HT1080 (cell line): ENCODE data around the gene CRB3. TPM values are rescaled to one million over a fixed set of nuclear protein-coding genes. Genes with fewer than 3 reads are reported as not detected.
A peak's percentile ranks its signal among the peaks of the same experiment; 100 is the strongest.
"Not testable (repeated sequence)": the region's sequence is repeated elsewhere in the genome, so short reads cannot be mapped to it uniquely, and the experiment has no call there.

Experiments
- DNase-seq: peaks from one replicate; pipeline ENCODE4 v3.0.0-alpha.2; 2015; ENCODE audit warnings: low read depth
- total RNA-seq: library from RNA; depleted of rRNA; stranded (reverse); fragments of >200 nt; shearing (Covaris generic); gene quantifications from 2 replicates; pipeline ENCODE4 v1.2.3, GENCODE V29; 2014

CRB3 gene
- total RNA-seq, 1 experiment from 2014 or later: not detected

DNA sequence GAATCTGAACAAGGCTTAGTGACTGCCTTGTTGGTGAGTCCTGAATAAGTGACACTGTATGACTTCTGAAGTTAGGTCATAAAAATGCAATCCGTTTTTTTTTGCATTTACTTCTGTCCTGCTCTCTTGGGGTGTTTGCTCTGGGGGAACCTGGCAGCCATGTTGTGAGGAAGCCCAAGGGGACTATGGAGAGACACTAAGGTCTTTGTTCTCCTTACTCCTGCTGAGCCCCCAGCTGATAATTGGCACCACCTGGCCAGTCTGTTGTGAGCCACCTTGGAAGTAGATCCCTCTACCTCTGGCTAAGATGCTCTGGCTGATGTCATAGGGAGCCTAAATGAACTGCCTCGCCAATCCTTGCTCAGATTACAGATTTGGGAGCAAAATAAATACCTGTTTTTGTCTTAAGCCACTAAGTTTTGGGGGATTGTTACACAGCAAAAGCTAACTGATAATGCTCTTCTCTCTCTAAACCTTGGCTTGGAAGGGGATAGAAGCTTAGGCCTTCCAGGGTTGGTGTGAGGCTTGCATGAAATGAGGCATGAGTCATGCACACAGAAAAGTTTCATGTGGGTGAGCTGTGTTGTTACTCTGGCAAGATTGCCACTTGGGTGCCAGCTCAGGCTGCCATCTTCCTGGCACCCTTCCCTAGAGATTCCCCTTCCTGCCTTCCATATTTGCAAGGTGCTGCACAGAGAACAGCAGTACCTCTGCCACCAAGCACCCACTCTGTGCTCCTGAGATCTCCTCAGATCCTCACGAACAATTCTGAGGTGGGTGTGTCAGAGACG, 27.9 kb downstream of the CRB3 start:
- no peak for DNase-seq

DNA sequence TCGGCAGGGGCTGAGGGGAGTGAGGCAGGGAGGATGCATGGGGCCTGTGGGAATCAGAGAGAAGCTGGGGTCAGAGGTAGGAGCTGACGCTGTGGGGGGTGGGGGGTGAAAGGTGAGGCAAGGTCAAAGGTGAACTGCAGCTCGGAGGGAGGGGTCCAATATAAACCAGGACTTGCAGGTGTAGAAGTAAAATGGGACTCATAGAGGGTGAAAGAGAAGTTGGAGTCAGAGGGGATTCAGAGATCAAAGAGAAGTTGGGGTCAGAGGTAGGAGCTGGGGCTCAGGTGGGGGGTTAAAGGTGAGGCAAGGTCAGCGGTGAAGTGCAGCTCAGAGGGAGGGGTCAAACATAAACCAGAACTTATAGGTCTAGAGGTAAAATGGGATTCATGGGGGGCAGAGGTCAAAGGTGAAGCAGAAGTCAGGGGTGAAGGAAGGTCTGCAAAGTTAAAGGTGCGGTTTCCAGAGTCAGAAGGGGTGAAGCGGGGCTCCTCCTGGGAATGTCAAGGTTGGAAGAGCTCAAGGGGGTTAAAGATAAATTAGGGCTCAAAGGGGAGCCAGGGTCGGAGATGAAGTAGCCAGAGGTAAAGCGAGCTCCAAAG, 30.5 kb downstream of the CRB3 start:
- DNase-seq: no peak

DNA sequence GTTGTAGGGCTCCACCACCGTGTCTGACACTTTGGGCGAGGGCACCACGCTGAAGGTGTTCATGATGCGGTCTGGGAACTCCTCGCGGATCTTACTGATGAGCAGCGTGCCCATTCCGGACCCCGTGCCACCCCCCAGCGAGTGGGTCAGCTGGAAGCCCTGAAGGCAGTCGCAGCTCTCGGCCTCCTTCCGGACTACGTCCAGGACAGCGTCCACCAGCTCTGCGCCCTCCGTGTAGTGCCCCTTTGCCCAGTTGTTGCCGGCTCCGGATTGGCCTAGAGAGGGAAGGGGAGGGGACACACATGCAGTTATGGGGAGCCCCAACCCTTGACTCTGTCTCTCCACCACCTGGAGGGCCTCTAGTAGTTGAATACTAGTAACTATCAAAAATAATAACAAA, 31.9 kb downstream of the CRB3 start:
- no peak for DNase-seq

DNA sequence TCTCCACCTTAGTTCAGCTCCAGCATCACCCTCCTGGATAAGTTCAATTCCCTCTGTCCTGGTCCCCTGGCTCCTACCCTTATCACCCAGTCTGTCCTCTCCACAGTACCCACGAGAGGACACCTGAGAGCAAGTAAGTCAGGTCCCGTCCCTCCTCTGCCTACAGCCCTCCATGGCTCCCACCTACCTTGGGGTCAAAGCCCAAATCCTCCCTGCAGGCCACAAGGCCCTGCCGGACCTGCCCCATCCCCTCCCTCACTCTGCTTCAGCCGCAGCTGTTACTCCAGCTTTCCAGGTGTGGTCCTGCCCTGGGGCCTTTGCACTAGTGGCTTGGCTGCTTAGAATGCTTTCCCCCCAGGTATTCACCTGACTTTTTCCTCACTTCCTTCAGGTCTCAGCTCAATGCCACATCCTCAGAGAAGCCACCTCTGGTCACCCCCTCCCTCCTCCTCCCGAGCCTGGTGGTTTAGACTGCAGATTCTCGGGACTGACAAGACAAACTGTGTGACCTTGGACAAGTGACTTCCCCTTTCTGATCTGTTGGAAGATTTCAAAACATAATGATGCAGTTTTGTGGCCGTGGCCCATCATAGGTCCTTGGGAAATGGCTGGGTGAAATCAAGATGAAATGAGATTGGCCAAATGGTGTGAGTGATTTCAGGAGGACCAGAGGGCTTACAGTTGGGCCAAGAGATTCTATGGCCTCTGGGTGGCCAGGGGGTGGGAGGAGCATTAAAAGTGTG, 34.4 kb downstream of the CRB3 start:
- DNase-seq: no peak

DNA sequence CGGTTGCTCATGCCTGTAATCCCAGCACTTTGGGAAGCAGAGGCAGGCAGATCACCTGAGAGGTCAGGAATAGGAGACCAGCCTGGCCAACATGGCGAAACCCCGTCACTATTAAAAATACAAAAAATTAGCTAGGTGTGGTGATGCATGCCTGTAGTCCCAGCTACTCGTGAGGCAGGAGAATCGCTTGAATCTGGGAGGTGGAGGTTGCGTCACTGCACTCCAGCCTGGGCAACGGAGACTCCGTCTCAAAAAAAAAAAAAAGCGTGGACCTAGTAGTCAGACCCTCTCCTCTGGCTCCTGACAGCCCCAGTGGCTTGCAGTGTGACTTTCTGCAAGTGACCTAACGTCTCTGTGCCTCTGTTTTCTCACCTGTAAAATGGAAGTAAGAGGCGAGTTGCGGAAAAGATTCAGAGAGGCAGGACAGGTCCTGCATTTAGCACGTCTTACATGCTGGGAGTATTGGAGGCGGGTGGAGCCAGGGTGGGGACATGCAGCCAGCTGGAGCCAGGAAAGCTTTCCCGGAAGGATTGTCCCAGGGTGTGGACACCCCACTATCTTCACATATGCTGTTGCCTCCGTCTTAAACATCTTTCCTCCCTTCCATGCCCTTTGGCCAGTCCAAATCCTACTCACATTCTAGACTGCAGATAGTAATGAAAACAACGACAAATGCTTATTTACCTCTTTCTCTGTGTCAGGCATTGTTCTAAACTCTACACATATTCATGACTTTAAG, 35.1 kb downstream of the CRB3 start:
- DNase-seq: no peak

DNA sequence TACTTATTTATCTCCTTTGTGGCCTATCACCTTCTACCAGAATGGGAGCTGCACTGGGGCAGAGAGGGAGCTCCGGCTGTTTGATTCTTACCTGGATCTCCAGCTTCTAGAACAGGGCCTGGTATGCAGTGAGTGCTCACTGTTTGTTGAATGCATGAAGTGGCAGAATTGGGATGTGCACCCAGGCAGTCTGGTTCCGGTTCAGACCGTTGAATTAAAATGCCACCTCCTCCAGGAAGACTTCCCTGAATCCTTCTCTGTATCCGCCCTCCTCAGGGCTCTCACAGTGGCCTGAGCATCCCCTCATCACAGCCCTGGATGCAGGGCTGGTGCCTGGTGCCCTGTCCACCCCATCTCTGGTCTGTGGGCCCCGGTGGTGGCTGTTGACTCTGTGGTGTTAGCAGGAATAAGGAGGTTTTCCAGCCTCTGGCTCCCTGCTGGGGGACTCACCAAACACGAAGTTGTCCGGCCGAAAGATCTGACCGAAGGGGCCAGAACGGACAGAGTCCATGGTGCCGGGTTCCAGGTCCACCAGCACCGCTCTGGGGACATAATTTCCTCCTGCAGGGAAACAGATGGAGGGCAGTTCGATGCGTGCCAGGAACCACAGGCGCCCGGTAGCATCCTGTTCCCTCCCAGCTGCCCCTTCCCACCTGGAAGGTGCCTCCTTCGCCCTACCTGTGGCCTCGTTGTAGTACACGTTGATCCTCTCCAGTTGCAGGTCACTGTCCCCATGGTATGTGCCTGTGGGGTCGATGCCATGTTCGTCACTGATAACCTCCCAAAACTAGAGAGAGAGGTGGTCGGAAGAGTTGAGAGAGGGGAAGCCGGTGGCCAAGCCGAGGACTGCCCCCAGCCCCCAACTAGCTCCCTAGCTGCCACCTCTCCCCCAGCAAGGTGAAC, 37.0 kb downstream of the CRB3 start:
- DNase-seq: no peak

DNA sequence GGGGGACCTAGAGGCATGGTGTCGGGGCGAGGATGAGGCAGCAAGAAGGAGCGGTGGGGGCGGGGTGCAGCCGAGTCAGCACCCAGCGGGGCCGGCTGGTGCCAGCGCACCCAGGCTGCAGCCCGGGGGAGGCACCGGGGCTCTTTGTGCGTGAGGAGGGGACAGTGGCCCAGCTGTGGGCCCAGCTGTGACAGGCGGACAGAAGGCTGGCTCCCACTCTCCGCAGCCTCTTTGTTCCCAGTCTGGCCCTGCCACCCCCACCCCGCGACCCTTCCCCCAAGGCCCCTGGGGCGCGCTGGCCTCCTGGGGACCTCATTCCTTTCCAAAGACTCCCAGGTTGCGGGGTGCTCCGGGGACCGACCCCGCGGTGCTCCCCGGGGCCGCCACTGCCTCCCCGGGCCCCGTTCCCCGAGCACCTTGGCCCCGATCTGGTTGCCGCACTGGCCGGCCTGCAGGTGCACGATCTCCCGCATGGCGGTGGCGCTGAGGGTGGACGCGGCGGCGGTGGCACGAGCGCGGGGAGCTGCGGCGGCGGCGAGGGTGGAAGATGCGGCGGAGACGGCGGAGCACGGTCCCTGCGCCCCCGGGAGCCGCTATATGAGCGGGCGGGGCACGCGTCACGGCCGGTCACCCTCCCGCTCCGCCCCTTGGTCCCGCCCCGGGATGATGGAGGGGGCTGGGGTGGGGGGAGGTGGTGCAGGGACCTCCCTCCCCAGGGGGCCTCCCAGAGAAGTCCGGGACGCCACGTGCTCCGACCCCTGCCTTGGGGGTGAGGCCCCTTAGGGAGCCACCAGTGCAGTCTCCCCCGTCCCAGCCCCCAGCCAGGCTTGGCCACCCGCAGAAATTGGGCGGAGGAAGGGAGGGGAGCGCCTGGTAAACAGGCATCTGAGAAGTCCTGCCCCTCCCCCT, 37.9 kb downstream of the CRB3 start, which contains the start of gene TUBB4A:
TSS of gene TUBB4A (minus strand) at position 570 of the 909 bp plus-strand sequence. CDS start at position 473, 97 bp downstream.
- no peak for DNase-seq

DNA sequence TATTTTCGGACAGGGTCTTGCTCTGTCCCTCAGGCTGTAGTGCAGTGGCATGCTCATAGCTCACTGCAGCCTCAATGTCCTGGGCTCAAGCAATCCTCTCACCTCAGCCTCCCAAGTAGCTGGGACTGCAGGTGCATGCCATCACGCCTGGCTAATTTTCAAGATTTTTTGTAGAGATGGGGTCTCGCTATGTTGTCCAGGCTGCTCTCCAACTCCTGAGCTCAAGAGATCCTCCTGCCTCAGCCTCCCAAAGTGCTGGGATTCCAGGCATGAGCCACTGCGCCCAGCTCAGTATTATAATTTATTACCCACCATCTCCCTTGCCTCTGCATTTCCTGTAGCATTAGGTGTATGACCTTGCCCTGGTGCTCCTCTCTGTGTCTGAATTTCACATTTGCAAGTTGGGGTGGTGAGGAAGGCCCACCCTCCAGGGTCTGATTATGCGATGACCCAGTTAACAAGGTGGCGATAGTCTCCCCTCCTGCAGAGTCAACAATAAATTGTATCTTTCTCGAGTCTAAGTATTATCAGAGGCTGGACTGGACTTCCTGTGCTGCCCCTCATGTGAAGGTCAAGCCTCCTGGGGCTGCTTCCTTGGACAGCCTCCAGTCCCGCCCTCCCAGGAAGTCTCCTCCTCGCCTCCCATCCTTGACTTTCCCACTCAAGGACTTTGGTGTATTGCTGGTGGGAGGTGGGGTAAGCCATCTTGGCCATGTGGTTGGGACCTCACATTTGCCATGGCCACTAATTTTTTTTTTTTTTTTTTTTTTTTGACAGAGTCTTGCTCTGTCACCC, 39.5 kb downstream of the CRB3 start:
- no peak for DNase-seq

DNA sequence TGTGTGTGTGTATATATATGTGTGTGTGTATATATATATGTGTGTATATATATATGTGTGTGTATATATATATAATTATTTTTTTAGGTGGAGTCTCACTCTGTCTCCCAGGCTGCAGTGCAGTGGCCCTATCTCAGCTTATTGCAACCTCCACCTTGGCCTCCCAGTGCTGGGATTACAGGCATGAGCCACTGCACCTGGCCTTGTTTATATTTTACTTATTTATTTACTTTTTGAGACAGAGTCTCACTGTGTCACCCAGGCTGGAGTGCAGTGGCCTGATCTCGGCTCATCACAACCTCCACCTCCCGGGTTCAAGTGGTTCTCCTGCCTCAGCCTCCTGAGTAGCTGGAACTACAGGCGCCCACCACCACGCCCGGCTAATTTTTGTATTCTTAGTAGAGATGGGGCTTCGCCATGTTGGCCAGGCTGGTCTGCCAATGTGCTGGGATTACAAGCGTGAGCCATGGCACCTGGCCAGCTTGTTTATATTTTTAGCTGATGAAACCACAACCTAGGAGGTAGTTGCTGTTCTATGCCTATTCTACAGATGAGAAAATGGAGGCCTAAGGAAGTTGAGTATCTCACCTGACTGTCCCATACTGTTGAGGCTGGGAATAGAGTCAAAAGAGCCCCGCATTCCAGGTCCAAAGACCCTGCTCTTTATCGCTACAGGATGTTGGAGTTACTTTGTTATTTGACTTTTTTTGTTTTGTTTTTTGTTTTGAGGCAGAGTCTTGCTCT, 44.1 kb downstream of the CRB3 start:
- not testable (repeated sequence) for DNase-seq

DNA sequence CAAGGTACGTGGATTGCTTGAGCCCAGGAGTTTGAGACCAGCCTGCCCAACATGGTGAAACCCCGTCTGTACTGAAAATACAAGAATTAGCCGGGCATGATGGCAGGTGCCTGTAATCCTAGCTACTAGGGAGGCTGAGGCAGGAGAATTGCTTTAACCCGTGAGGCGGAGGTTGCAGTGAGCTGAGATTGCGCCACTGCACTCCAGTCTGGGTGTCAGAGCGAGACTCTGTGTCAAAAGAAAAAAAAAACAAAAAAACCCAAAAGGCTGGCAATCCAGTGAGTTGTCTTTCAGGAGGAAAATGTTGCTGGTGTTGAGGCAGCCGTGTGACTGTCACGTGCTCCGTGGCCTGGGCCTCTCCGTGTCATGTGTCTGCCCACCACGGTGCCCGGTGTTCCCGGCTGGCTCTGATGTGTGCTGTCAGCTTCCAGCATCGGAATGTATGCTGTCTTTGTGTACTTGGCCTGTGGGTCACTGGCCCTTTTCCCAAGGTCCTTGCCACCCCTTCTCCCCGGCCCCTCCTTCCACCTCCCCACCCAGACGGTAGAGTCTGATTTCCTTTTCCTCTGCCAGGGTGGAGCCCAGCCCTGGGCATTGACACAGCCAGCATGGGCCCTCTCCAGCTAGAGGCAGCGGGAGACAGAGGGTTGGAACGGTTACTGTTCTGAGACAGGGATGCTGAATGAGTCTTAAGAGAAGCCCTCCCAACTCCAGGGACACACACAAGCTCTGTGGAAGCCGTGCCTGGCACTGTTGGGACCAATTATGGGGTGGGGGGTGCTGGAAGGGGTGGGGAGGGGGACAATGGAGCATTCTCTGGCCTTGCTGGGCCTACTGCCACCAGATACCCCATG, 45.3 kb downstream of the CRB3 start:
- DNase-seq: no peak

DNA sequence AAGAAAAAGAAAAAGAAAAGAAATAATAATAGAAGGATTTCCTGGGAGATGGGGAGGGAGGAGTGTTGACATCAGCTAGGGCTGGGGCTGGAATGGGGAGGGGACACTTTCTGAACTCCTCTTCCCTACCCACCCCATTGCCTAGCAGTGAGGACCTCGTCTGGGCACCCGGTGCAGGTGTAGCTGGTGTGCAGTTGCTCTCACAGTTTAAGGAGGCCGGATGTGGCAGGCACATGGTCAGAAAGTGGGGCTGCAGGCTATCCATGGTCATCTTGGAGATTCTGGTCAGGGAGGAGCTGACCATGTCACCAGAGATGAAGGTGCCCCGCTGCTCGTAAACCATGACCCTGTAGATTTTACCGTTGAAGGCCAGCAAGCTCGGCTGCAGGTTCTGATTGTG, 46.5 kb downstream of the CRB3 start:
- DNase-seq: no peak

DNA sequence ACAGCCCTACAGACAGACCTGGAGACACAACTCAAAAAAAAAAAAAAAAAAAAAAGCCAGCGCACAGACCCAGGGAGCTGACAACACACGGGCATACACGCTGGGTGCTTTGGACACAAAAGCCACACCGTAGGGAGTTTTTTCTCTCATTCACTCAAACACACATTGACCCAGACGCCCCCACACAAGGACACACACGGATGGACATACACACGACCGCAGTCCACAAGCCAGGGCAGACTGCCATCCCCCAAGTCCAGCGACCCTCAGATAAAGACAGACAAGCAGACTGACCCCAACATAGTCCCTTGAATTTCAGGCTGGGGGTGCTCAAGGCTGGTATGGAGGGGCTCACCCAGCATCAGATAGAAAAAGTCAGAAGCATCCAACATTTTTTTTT, 50.0 kb downstream of the CRB3 start:
- DNase-seq: no peak

DNA sequence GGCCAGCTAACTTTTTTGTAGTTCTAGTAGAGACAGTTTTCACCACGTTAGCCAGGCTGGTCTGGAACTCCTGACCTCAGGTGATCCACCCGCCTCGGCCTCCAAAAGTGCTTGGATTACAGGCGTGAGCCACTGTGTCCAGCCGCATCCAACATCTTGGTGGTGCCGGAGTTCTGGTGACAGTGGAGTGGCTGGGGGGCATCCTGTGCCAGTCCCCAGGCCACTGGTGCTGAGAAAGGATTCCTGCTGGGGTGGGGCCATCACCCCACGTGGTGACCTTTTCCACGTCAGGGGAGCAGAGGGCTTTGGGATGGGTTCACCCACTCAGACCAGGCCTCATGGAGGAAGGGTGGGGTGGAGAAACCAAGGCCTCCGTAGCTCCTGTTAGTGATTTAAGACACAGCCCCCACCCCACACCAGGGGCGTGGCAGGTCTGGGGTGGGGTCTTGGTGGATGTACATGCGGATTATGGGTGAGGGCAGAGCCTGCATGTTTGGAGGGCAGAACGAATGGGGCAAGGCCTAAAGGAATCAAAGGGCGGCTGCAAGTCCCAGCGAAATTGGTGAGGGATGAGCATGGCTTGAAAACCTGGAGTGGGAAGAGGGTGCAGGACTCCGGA, 51.0 kb downstream of the CRB3 start:
- DNase-seq: no peak

DNA sequence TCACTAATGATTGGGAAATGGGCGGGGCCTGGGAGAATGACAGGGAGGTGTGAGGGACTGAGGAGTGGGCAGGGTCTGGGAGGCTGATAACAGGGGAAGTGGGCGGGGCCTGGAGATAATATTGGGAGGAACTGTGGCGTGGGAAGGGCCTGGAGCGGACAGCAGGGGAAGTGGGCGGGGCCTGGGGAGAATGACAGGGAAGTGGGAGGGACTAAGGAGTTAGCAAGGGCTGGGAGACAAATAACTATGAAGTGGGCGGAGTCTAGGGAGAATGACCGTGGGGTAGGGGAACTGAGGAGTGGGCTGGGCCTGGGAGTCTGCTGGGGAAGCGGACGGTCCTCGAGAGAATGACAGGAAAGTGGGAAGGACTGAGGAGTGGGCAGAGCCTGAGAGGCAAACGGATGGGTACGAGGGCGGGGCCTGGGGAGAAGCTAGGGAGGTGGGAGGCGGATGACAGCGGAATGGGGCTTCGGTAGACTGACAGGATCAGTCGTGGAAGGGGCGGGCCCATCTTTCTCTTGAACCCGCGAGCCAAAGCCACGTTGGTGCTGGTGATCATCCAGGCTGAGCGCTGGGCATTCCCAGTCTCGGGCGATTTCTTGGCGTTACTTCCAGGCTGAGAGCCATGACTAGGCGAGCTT, 52.1 kb downstream of the CRB3 start:
- DNase-seq: peak; percentile 83
